ENCODE data around the gene SRRM4.

The SRRM4 gene

DNA sequence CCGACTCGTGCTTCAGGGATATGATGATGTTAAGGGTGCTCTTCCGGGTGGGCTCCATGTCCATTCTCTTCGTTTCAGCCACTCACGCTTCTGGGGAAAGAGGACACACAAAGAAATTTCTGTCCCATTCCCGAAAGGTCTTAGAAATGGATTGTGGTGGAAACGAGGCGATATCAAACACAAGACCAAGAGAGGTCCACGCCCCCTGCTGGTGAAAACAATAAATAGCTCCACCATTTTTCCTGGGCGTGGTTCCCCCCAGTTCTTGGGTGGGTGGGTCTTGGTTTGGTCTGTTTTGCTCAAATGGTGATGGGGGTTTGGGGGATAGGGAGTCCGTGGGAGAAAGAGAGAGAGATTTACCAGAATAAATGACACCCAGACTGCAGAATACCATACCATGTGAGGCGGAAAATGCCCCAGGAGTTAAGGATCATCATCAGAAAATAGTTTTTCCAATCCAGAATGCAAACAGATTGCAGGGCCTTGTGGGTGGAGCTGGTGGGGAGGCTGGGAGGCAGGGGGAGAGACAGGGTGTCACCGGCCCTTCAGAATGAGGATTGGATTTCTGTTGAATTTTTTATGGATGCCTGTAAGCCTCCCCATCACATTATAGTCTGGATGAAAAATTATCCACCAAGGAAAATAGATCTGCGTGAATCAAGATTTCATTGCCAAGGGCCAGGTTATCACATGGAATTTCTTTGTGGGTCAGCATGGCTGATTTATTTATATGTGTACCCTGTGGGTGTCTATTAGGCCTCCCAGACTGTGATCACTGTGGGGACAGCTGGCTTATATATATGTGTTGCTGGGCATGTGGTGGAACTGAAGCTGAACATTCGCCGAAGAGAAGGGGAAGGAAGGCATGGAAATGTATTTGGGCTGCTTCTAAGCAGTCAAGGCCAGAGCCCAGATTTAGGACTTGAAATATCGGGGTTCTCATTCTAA is 55.8 kb downstream of the SRRM4 start:
- no peak overlapping the region for H3K4me2 ChIP-seq (ENCODE audit: low read length)
- no peaks in the 10 kb centered on the region for H3K79me2 ChIP-seq (ENCODE audit: control insufficient read depth, low read length)
- H3K36me3 ChIP-seq (ENCODE audit: control insufficient read depth, low read length) = no peaks in the 10 kb centered on the region
- TF ChIP-seq CTCF (IDR thresholded peaks at IDR 0.05; ENCODE audit: low read depth, low read length, poor library complexity, severe bottlenecking) (peak; percentile 84), EZH2phosphoT487 (IDR thresholded peaks at IDR 0.05; ENCODE audit: borderline replicate concordance, low read length) (no peak)
- H3K27me3 ChIP-seq (ENCODE audit: control insufficient read depth, low read length) = no peaks in the 10 kb centered on the region
- H3K27ac ChIP-seq (ENCODE audit: low read depth, low read length) = no peak overlapping the region
- H3K4me1 ChIP-seq (ENCODE audit: control insufficient read depth, low read length) = no peaks in the 10 kb centered on the region
- no peaks in the 10 kb centered on the region for H3K9me3 ChIP-seq (ENCODE audit: control insufficient read depth, insufficient read depth, low read length)
- no peaks in the 10 kb centered on the region for H3K9me2 ChIP-seq (replicated peaks; ENCODE audit: control insufficient read depth, low read length)
- no peaks in the 10 kb centered on the region for H3F3A ChIP-seq (ENCODE audit: control insufficient read depth, insufficient read depth)
- no peaks in the 10 kb centered on the region for H4K20me1 ChIP-seq (ENCODE audit: control insufficient read depth, insufficient read depth, low read depth, low read length)
- H3K4me3 ChIP-seq (ENCODE audit: low read length) = no peak overlapping the region

DNA sequence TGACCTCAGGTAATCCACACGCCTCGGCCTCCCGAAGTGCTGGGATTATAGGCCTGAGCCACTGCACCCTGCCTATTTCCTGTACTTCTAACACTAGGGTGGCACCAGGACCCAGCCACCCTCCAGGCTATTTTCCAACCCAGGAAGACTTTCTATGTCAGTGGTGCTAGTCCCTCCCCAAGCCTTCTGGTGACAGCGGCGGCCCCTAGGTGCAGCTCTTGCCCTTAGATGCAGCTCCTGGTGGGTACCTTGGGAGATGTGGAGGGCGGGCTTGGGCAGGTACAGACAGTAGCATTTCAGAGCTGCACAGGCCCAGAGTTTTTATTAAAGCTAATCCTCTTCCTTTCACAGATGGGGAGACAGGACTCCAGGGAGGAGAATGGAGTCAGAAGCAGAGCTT is 62.8 kb downstream of the SRRM4 start:
- Histone ChIP-seq H3K9me2 (replicated peaks; ENCODE audit: control insufficient read depth, low read length) (no peaks in the 10 kb centered on the region), H3K79me2 (ENCODE audit: control insufficient read depth, low read length) (no peaks in the 10 kb centered on the region), H3K36me3 (ENCODE audit: control insufficient read depth, low read length) (no peaks in the 10 kb centered on the region), H3K4me3 (ENCODE audit: low read length) (no peak overlapping the region), H4K20me1 (ENCODE audit: control insufficient read depth, insufficient read depth, low read depth, low read length) (no peaks in the 10 kb centered on the region), H3F3A (ENCODE audit: control insufficient read depth, insufficient read depth) (no peaks in the 10 kb centered on the region), H3K27ac (ENCODE audit: low read depth, low read length) (no peak overlapping the region), H3K9me3 (ENCODE audit: control insufficient read depth, insufficient read depth, low read length) (no peaks in the 10 kb centered on the region), H3K27me3 (ENCODE audit: control insufficient read depth, low read length) (no peaks in the 10 kb centered on the region), H3K4me2 (ENCODE audit: low read length) (no peak overlapping the region), H3K4me1 (ENCODE audit: control insufficient read depth, low read length) (no peaks in the 10 kb centered on the region)
- no peak for TF ChIP-seq EZH2phosphoT487 (IDR thresholded peaks at IDR 0.05; ENCODE audit: borderline replicate concordance, low read length)
- TF ChIP-seq CTCF (IDR thresholded peaks at IDR 0.05; ENCODE audit: low read depth, low read length, poor library complexity, severe bottlenecking) = no peak

GRCh38 chr12:119047641-119048040 is 66.3 kb downstream of the SRRM4 start:
- no peaks in the 10 kb centered on the region for H3K9me2 ChIP-seq (replicated peaks; ENCODE audit: control insufficient read depth, low read length)
- no peaks in the 10 kb centered on the region for H3K27me3 ChIP-seq (ENCODE audit: control insufficient read depth, low read length)
- no peaks in the 10 kb centered on the region for H3K4me1 ChIP-seq (ENCODE audit: control insufficient read depth, low read length)
- no peak overlapping the region for H3K27ac ChIP-seq (ENCODE audit: low read depth, low read length)
- TF ChIP-seq EZH2phosphoT487 (IDR thresholded peaks at IDR 0.05; ENCODE audit: borderline replicate concordance, low read length) (no peak), CTCF (IDR thresholded peaks at IDR 0.05; ENCODE audit: low read depth, low read length, poor library complexity, severe bottlenecking) (no peak)
- no peaks in the 10 kb centered on the region for H3K36me3 ChIP-seq (ENCODE audit: control insufficient read depth, low read length)
- no peak overlapping the region for H3K4me3 ChIP-seq (ENCODE audit: low read length)
- H3F3A ChIP-seq (ENCODE audit: control insufficient read depth, insufficient read depth) = no peaks in the 10 kb centered on the region
- H4K20me1 ChIP-seq (ENCODE audit: control insufficient read depth, insufficient read depth, low read depth, low read length) = no peaks in the 10 kb centered on the region
- no peaks in the 10 kb centered on the region for H3K9me3 ChIP-seq (ENCODE audit: control insufficient read depth, insufficient read depth, low read length)
- H3K4me2 ChIP-seq (ENCODE audit: low read length) = no peak overlapping the region
- no peaks in the 10 kb centered on the region for H3K79me2 ChIP-seq (ENCODE audit: control insufficient read depth, low read length)

Measured in DOHH2 (cell line).